HepG2 (cell line): ENCODE results near the gene SH3GL1. TPM values are rescaled to one million over a fixed set of nuclear protein-coding genes. Genes with fewer than 3 reads are reported as not detected.

Experiments used
- ARNTL ChIP-seq: sonication (generic); formaldehyde crosslinking; IDR thresholded peaks from 2 replicates; pipeline ENCODE4 v1.4.0; 2020; ENCODE audit warnings: mild to moderate bottlenecking, missing genetic modification reagents
- HNF1B ChIP-seq: sonication (generic); formaldehyde crosslinking; IDR thresholded peaks from 2 replicates; pipeline ENCODE4 v1.5.1; 2020; ENCODE audit warnings: mild to moderate bottlenecking, moderate library complexity, missing genetic modification reagents
- HNF4A ChIP-seq: sonication (generic); formaldehyde crosslinking; IDR thresholded peaks from 2 replicates; pipeline ENCODE4 v1.4.0; 2020; ENCODE audit warnings: missing genetic modification reagents
- MIXL1 ChIP-seq: IDR thresholded peaks from 2 replicates; pipeline ENCODE4 v1.6.1; 2016
- NR2F6 ChIP-seq, 2 experiments: IDR thresholded peaks; 2 replicates each; pipeline ENCODE4 v1.6.1; 2016; ENCODE audit warnings: antibody characterized with exemption in 1 of 2, mild to moderate bottlenecking in 1 of 2
- PLRG1 ChIP-seq: fragments of 450-650 bp; conservative IDR thresholded peaks from 2 replicates; pipeline ENCODE4 v1.6.1; 2016
- POGZ ChIP-seq: sonication (generic); formaldehyde crosslinking; IDR thresholded peaks from 2 replicates; pipeline ENCODE4 v1.4.0; 2020; ENCODE audit warnings: mild to moderate bottlenecking, missing genetic modification reagents
- PRPF4 ChIP-seq: fragments of 200-400 bp; formaldehyde crosslinking; IDR thresholded peaks from 2 replicates; pipeline ENCODE4 v1.6.1; 2016; ENCODE audit warnings: low read length, low read depth; ENCODE audit not compliant: poor library complexity, severe bottlenecking
- SCMH1 ChIP-seq: sonication (generic); formaldehyde crosslinking; IDR thresholded peaks from 2 replicates; pipeline ENCODE4 v1.9.0; 2021; ENCODE audit warnings: missing genetic modification reagents, mild to moderate bottlenecking, borderline replicate concordance
- SNAPC2 ChIP-seq: sonication (generic); formaldehyde crosslinking; IDR thresholded peaks from 2 replicates; pipeline ENCODE4 v1.8.1; 2022; ENCODE audit warnings: mild to moderate bottlenecking, missing genetic modification reagents
- SNRNP70 ChIP-seq: fragments of 200-400 bp; formaldehyde crosslinking; IDR thresholded peaks from 2 replicates; pipeline ENCODE4 v1.6.1; 2017; ENCODE audit warnings: mild to moderate bottlenecking, low read depth, low read length, moderate library complexity
- SRSF9 ChIP-seq: fragments of 200-400 bp; formaldehyde crosslinking; IDR thresholded peaks from 2 replicates; pipeline ENCODE4 v1.6.1; 2018; ENCODE audit warnings: borderline replicate concordance, mild to moderate bottlenecking, low read depth, low read length; ENCODE audit not compliant: insufficient read depth, poor library complexity, severe bottlenecking
- TBX3 ChIP-seq: fragments of 450-650 bp; IDR thresholded peaks from 2 replicates; pipeline ENCODE4 v1.6.1; 2017; ENCODE audit warnings: antibody characterized with exemption, mild to moderate bottlenecking, inconsistent platforms, borderline replicate concordance
- ZFP36L1 ChIP-seq: sonication (generic); formaldehyde crosslinking; IDR thresholded peaks from 2 replicates; pipeline ENCODE4 v1.8.0; 2022; ENCODE audit warnings: mild to moderate bottlenecking, missing genetic modification reagents, moderate library complexity
- ZFP36L2 ChIP-seq: sonication (generic); formaldehyde crosslinking; IDR thresholded peaks from 2 replicates; pipeline ENCODE4 v1.4.0; 2020; ENCODE audit warnings: missing genetic modification reagents
- ZNF264 ChIP-seq: sonication (generic); formaldehyde crosslinking; IDR thresholded peaks from 2 replicates; pipeline ENCODE4 v1.4.0; 2020; ENCODE audit warnings: missing genetic modification reagents
- ZNF3 ChIP-seq: IDR thresholded peaks from 2 replicates; pipeline ENCODE4 v1.7.0; 2017; ENCODE audit warnings: inconsistent platforms
- ZNF337 ChIP-seq: sonication (generic); formaldehyde crosslinking; IDR thresholded peaks from 2 replicates; pipeline ENCODE4 v1.5.1; 2020; ENCODE audit warnings: missing genetic modification reagents, low read depth, mild to moderate bottlenecking, borderline replicate concordance
- ZNF746 ChIP-seq: sonication (generic); formaldehyde crosslinking; IDR thresholded peaks from 2 replicates; pipeline ENCODE4 v1.8.0; 2022; ENCODE audit warnings: mild to moderate bottlenecking, missing genetic modification reagents
- polyA plus RNA-seq, 8 experiments: library from polyadenylated mRNA; depleted of rRNA in 3 of 8; stranded (reverse) in 7 of 8; unstranded in 1 of 8; fragments of >200 nt; fragmentation: Illumina TruSeq in 4 of 8; extraction: Trizol in 4 of 8; gene quantifications; 2 replicates each; pipeline versions ENCODE4 v1.2.1 to v1.2.3, GENCODE V29; 2011 to 2016; ENCODE audit warnings: low read depth in 4 of 8, missing spikeins in 1 of 8, mixed read lengths in 1 of 8; ENCODE audit not compliant: insufficient read depth in 1 of 8
- total RNA-seq, 5 experiments: library from RNA; depleted of rRNA; stranded (reverse); fragments of >200 nt; fragmentation: Illumina TruSeq; extraction: Trizol; gene quantifications; 2 replicates each; pipeline ENCODE4 v1.2.3, GENCODE V29; 2016; ENCODE audit warnings: low read depth in 1 of 5
- TF ChIP-seq, protein P1 (sequence below): sonication (generic); formaldehyde crosslinking; IDR thresholded peaks from 2 replicates; pipeline ENCODE4 v1.4.0; 2020; ENCODE audit warnings: missing genetic modification reagents
- TF ChIP-seq, protein P2 (sequence below): sonication (generic); formaldehyde crosslinking; IDR thresholded peaks from 2 replicates; pipeline ENCODE4 v1.4.0; 2020; ENCODE audit warnings: missing genetic modification reagents

The SH3GL1 gene
- total and polyA plus RNA-seq, 2 of the 13 experiments (the other 11 are each of a cell fraction or from before 2014, with no cell fraction given), result 33.0 to 45.1 TPM

GRCh38 chr19:4400135-4400936 is at the start of gene SH3GL1 (continued):
- TF ChIP-seq PRPF4, result no peak
- TF ChIP-seq ZNF3 (CRISPR knock-in tag), result no peak
- TF ChIP-seq SNAPC2 (CRISPR knock-in tag), result no peak
- TF ChIP-seq ZNF337, result peak; percentile 43; the same call in 1 of the 2 replicates
- peak; percentile 90 for TF ChIP-seq HNF1B
- no peak for TF ChIP-seq ZFP36L2 (CRISPR knock-in tag)
- TF ChIP-seq, protein P1, sequence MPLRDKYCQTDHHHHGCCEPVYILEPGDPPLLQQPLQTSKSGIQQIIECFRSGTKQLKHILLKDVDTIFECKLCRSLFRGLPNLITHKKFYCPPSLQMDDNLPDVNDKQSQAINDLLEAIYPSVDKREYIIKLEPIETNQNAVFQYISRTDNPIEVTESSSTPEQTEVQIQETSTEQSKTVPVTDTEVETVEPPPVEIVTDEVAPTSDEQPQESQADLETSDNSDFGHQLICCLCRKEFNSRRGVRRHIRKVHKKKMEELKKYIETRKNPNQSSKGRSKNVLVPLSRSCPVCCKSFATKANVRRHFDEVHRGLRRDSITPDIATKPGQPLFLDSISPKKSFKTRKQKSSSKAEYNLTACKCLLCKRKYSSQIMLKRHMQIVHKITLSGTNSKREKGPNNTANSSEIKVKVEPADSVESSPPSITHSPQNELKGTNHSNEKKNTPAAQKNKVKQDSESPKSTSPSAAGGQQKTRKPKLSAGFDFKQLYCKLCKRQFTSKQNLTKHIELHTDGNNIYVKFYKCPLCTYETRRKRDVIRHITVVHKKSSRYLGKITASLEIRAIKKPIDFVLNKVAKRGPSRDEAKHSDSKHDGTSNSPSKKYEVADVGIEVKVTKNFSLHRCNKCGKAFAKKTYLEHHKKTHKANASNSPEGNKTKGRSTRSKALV (CRISPR knock-in tag), result no peak
- TF ChIP-seq PLRG1, result no peak
- no peak for TF ChIP-seq SRSF9
- peak; percentile 64; the same call in 1 of the 2 replicates for TF ChIP-seq ARNTL (CRISPR knock-in tag)
- peak; percentile 89 for TF ChIP-seq POGZ (CRISPR knock-in tag)
- no peak for TF ChIP-seq SCMH1 (CRISPR knock-in tag)
- no peak for TF ChIP-seq NR2F6 (IDR thresholded peaks at IDR 0.05)
- peak; percentile 63; the same call in 1 of the 2 replicates for TF ChIP-seq NR2F6 (CRISPR knock-in tag; IDR thresholded peaks at IDR 0.05)
- peak; percentile 32; the same call in 1 of the 2 replicates for TF ChIP-seq HNF4A (CRISPR knock-in tag)
- peak; percentile 80 for TF ChIP-seq MIXL1 (CRISPR knock-in tag)
- peak; percentile 89 for TF ChIP-seq ZFP36L1
- TF ChIP-seq SNRNP70, result no peak
- no peak for TF ChIP-seq ZNF746
- no peak for TF ChIP-seq TBX3
- TF ChIP-seq ZNF264 (CRISPR knock-in tag), result no peak
- TF ChIP-seq, protein P2, sequence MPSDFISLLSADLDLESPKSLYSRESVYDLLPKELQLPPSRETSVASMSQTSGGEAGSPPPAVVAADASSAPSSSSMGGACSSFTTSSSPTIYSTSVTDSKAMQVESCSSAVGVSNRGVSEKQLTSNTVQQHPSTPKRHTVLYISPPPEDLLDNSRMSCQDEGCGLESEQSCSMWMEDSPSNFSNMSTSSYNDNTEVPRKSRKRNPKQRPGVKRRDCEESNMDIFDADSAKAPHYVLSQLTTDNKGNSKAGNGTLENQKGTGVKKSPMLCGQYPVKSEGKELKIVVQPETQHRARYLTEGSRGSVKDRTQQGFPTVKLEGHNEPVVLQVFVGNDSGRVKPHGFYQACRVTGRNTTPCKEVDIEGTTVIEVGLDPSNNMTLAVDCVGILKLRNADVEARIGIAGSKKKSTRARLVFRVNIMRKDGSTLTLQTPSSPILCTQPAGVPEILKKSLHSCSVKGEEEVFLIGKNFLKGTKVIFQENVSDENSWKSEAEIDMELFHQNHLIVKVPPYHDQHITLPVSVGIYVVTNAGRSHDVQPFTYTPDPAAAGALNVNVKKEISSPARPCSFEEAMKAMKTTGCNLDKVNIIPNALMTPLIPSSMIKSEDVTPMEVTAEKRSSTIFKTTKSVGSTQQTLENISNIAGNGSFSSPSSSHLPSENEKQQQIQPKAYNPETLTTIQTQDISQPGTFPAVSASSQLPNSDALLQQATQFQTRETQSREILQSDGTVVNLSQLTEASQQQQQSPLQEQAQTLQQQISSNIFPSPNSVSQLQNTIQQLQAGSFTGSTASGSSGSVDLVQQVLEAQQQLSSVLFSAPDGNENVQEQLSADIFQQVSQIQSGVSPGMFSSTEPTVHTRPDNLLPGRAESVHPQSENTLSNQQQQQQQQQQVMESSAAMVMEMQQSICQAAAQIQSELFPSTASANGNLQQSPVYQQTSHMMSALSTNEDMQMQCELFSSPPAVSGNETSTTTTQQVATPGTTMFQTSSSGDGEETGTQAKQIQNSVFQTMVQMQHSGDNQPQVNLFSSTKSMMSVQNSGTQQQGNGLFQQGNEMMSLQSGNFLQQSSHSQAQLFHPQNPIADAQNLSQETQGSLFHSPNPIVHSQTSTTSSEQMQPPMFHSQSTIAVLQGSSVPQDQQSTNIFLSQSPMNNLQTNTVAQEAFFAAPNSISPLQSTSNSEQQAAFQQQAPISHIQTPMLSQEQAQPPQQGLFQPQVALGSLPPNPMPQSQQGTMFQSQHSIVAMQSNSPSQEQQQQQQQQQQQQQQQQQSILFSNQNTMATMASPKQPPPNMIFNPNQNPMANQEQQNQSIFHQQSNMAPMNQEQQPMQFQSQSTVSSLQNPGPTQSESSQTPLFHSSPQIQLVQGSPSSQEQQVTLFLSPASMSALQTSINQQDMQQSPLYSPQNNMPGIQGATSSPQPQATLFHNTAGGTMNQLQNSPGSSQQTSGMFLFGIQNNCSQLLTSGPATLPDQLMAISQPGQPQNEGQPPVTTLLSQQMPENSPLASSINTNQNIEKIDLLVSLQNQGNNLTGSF, result no peak
